Endothelial cell of hepatic sinusoid (primary cell): ENCODE data around the gene MLC1.
"Not testable (repeated sequence)": the region's sequence is repeated elsewhere in the genome, so short reads cannot be mapped to it uniquely, and the experiment has no call there.

ENCODE experiments used
- in situ Hi-C: cut with HindIII; loops from 2 replicates; pipeline ENCODE4 v1.10.0; 2017; ENCODE audit warnings: low sequenced_read_pairs

Gene MLC1

GRCh38 chr22:50104141-50104544, 18.9 kb upstream of the MLC1 start:
- in situ Hi-C loops: no loop called here

GRCh38 chr22:50102946-50103345, 17.7 kb upstream of the MLC1 start:
- in situ Hi-C loops: no loop called here

GRCh38 chr22:50101870-50102565, 16.8 kb upstream of the MLC1 start:
- in situ Hi-C loops: no loop called here

- in situ Hi-C loops: no loop called here
Measured at GRCh38 chr22:50098052-50098451, 12.8 kb upstream of the MLC1 start.

GRCh38 chr22:50092342-50092741, 7.1 kb upstream of the MLC1 start:
- in situ Hi-C loops: no loop called here

- in situ Hi-C loops: no loop called here
Measured at GRCh38 chr22:50091092-50091768, 6.0 kb upstream of the MLC1 start.

GRCh38 chr22:50090412-50090714, 5.1 kb upstream of the MLC1 start:
- in situ Hi-C loops: no loop called here

- in situ Hi-C loops: no loop called here
Measured at GRCh38 chr22:50089682-50090411, 4.6 kb upstream of the MLC1 start, which contains the start of gene MOV10L1. MOV10L1 (plus strand) TSS chr22:50090006; CDS start chr22:50090089, 83 bp downstream.

GRCh38 chr22:50089231-50089630, 4.0 kb upstream of the MLC1 start:
- in situ Hi-C loops: no loop called here

GRCh38 chr22:50088096-50088495, 2.9 kb upstream of the MLC1 start:
- in situ Hi-C loops: no loop called here

- in situ Hi-C loops: no loop called here
Measured at GRCh38 chr22:50087646-50088045, 2.4 kb upstream of the MLC1 start.

- in situ Hi-C loops: not testable (repeated sequence)
Measured at GRCh38 chr22:50086975-50087374, 1.7 kb upstream of the MLC1 start.

- in situ Hi-C loops: no loop called here
Measured at GRCh38 chr22:50086526-50086925, 1.3 kb upstream of the MLC1 start.

GRCh38 chr22:50084614-50085021, 608 bp downstream of the MLC1 start:
- in situ Hi-C loops: no loop called here

- in situ Hi-C loops: no loop called here
Measured at GRCh38 chr22:50084080-50084477, 1.1 kb downstream of the MLC1 start.

GRCh38 chr22:50083462-50084079, 1.7 kb downstream of the MLC1 start:
- in situ Hi-C loops: no loop called here

- in situ Hi-C loops: no loop called here
Measured at GRCh38 chr22:50082961-50083461, 2.2 kb downstream of the MLC1 start.

GRCh38 chr22:50082197-50082715, 3.0 kb downstream of the MLC1 start:
- in situ Hi-C loops: no loop called here

- in situ Hi-C loops: no loop called here
Measured at GRCh38 chr22:50081426-50082196, 3.6 kb downstream of the MLC1 start.

GRCh38 chr22:50080077-50080465, 5.2 kb downstream of the MLC1 start:
- in situ Hi-C loops: no loop called here
